Stimulated activated CD8-positive, alpha-beta memory T cell treated with anti-CD3 and anti-CD28 coated beads, Interleukin-12 subunit alpha, Interleukin-12 subunit beta, amount 100 ng/mL, for 1 hour (primary cell): Measurements from ENCODE around the gene NQO1.
"Not testable (repeated sequence)": the region's sequence is repeated elsewhere in the genome, so short reads cannot be mapped to it uniquely, and the experiment has no call there.

Experiments used
- DNase-seq: peaks from one replicate; pipeline ENCODE4 v3.0.0-alpha.2; 2020; ENCODE audit warnings: low read depth

The NQO1 gene

DNA sequence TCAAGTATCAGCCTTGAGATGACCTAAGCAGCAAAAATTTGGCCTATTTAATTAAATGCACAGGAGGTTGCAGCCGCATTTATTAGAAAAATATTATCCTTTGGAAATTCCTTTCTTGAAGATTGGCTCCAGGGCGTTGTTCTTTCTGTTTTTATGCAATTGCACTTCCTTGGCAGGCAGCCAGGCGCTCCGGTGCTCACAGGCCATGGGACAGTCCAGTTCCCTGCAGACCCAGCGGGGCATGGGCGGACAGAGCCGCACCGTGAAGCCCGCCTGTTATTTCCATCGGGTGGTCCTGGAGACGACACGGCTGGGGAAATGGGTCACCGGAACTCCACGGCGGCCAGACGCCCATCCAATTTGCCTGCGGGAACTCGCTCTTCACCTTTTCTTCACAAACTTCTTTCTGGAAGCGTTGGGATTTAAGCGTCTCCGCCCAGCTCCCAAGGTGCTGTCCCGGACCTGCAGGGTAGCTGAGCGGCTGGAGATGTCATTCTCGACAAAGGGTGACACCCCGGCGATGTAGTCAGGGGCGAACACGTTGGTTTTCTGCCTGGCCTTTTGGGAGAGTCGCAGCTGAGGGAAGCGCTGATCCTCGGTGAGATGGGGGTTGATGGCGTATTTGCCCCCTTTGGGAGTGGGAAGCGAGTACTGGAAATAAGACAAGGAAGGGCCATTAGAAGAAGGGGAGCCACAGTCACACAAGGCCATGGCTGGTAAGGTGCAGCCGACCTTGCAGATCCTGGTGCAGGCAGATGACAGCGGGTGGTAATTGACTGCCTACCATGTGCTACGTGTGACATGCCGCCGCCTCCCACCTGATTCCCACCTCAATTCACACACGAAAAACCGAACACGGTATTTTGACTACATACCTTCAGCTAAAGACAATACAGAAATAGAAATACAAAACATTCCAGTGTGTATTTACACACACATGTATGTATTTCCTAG is 15.9 kb upstream of the NQO1 start:
- DNase-seq = no peak

DNA sequence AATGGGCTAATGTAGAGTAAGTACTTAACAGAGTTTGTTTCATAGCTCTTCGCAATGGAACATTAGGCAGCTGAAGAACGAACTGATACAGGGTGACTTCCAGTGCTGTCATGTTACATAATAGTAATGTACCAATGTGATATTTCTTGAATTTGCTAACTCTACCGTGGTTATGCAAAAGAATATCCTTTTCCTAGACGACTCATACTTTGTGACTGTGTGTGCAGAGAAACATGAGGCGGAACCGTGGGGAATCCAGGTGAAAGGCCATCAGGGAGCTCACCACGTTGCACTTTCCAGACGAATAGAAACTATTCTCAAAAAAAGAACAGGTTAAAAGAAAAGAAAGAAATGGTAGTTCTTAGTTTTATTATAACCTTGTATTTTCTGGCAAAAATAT is 15.2 kb upstream of the NQO1 start:
- no peak for DNase-seq

DNA sequence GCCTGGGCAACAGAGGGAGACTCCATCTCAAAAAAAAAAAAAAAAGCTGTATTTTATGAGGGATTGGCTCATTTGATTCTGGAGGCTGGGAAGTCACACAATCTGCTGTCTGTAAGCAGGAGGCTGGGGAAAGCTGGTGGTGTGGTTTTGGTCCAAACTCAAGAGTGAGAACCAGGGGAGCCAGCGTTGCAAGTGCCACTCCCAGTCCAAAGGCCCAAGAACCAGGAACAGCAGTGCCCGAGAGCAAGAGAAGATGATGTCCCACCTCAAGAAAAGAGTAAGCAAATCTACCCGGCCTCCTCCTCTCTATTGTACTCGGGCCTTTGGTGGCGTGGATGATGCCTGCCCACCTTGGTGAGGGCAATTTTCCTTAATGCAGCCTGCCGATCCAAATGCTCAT is 5.7 kb upstream of the NQO1 start:
- DNase-seq = no peak

DNA sequence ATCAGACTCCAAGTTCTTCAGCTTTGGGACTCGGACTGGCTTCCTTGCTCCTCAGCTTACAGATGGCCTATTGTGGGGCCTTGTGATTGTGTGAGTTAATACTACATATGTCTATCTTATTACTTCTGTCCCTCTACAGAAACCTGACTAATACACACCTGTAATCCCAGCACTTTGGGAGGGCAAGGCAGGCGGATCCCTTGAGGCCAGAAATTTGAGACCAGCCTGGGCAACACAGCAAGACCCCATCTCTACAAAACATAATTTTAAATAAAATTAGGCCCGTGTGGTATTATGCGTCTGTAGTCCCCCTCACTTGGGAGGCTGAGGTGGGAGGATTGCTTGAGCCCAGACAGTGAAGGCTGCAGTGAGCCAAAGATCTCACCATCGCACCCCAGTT is 4.9 kb upstream of the NQO1 start:
- not testable (repeated sequence) for DNase-seq

DNA sequence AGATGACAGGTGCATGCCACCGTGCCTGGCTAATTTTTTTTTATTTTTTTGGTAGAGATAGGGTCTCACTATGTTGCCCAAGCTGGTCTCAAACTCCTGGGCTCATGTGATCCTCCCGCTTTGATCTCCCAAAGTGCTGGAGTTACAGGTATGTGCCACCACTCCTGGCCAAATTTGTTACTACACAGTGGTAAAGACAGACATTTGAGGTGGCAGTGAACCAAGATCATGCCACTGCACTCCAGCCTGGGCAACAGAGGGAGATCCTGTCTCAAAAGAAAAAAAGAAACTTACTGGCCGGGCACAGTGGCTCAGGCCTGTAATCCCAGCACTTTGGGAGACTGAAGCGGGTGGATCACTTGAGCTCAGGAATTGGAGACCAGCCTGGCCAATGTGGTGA is 2.7 kb upstream of the NQO1 start:
- DNase-seq = not testable (repeated sequence)

DNA sequence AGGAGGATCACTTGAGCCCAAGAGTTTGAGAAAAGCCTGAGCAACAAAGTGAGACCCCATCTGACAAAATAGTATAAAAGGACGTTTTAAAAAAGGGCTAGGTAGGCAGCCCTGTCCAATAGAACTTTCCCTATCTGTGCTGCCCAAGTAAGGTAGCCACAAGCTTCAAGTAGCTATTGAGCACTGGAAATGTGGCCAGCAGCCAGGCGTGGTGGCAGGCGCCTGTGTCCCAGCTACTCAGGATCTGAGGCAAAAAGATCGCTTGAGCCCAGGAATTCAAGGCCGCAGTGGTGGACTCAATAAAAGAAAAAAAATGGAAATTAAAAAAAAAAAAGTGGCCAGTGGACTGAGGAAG is 1.5 kb upstream of the NQO1 start:
- DNase-seq = no peak

DNA sequence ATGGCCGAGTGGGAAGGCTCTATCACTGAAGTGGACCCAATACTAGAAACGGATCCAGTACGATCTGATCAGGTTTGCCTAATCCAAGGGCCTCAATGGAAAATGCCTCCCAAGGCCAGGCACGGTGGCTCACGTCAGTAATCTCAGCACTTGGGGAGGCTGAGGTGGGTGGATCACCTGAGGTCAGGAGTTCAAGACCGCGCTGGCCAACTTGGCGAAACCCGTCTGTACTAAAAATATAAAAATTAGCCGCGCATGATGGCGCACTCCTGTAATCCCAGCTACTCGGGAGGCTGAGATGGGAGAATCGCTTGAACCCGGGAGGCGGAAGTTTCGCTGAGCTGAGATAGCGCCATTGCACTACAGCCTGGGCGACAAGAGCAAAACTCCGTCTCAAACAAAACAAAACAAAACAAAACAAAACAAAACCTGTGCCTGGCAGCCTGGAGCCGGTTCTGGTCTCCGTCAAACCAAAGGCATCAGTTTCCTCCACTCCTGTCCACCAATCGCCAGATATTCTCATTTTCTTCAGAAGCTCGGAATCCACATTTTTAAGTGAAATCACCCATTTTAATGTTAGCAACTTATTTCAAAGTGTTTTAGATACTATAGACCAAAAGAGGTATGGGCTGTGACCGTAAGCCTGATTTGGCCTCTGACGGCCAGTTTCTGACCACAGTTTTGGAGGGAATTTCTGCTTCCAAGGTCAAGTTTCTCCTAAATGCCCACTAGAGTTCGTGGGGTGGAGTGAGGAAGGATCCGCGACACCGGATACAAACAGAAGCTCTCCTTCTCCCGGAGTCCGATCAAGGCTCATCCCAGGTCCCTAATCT is 664 bp downstream of the NQO1 start:
- no peak for DNase-seq

DNA sequence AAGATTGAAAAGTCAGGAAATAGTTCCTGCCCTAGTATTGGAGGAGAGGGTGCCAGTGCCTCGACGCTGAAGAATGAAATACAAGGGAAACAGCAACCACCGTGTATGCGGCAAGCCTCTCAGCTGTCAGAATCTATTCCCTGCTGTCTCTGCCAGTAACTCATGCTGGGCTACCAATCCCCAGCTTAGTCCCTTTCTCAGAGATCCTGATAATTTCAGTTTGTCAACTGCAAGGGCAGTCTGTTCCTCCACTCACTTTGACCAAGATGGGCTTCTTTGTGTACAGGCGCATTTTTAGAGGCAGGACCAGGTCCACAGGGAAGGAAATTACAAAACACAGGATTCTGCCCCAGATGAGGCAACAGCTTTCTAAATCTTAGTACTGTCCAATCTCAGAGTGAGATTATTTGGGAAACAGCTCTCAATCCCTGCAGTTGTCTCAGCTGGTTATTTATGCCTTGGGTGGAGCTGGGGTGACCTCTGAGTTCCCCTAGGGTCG is 1.3 kb downstream of the NQO1 start:
- no peak for DNase-seq

DNA sequence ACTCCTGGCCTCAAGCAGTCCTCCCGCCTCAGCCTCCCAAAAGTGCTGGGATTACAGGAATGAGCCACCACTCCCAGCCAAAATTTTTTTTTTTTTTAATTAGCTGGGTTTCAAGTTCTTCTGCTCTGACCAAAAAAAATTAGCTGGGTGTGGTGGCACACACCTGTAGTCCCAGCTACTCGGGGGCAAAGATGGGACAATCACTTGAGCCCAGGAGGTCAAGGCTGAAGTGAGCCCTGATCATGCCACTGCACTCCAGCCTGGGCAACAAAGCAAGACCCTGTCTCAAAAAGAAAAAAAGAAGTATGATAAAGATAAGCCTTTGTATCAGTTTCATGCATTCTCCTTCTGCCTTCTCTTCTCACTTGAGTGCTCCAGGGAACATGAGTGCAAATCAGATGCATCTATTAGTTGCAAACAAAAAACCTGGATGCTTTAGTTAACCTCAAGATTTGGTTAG is 1.9 kb downstream of the NQO1 start:
- no peak for DNase-seq

DNA sequence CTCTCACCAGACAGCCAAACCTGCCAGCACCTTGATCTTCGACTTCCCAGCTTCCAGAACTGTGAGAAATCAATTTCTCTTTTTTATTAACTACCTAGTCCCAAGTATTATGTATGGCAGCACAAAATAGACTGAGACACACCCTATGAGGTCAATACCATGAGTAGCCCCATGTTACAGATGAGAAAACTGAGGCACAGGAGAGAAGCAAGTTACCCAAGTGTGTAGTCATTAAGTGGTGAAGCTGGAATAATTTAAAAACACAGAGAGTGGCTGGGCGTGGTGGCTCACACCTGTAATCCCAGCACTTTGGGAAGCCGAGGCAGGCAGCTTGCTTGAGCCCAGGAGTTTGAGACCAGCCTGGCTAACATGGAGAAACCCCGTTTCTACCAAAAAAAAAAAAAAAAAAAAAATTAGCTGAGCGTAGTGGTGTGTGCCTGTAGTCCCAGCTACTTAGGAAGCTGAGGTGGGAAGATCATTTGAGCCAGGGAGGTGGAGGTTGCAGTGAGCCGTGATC is 4.9 kb downstream of the NQO1 start:
- no peak for DNase-seq

DNA sequence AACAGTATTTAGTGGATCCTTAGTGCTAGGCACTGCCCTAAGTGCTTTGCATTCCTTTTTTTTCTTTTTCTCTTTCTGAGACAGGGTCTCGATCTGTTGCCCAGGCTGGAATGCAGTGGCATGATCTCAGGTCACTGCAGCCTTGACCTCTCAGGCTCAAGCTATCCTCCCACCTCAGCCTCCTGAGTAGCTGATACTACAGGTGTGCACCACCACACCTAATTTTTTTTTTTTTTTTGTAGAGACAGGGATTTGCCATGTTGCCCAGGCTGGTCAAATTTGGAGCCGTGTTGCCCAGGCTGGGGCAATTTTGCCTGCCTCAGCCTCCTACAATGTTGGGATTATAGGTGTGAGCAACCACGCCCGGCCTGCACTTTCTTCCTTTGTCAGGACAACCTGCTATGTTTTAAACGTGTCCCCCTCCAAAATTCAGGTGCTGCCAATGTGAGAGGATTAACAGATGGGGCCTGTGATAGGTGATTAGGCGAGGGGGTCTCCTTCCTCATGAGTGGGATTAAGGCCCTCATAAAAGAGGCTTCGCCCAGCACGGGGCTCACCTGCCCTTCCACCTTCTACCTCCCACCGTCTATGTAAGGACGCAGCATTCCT is 5.4 kb downstream of the NQO1 start:
- DNase-seq = no peak

DNA sequence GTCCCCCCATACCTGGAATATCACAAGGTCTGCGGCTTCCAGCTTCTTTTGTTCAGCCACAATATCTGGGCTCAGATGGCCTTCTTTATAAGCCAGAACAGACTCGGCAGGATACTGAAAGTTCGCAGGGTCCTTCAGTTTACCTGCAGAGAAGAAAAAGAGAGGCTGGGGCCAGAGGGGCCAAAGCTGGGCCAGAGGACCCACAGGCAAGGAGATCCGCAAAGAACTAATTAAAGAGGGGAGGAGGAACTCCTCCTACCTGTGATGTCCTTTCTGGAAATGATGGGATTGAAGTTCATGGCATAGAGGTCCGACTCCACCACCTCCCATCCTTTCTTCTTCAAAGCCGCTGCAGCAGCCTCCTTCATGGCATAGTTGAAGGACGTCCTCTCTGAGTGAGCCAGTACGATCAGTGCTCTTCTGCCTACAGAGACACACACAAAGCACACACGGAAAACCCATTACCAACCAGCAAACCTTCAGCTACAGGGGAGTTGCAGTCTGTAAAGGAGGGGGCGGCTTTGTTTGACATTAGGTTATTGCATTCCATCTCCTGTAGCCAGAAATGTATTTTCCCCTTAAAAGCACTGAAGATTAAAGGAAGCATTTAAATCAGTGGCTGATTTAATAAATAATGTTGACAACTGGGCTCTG is 8.1 kb downstream of the NQO1 start:
- no peak for DNase-seq

DNA sequence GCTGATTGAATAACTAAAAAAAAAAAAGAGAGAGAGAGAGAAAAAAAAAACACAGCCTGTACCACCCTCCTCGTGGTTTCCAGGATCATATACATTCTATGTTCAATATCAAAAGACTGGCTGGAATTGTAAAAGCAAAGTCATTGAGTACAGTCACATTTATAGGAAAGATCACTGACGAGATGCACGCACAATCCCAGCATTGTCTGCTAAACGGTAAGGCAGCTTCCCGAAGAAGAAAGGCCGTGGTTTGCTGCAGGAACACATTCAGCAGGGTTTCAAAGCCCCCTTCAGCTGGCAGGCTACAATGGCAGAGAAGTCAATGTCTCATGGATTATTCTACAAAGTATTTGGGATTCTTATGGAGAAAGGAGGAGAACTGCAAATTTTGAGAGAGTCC is 9.3 kb downstream of the NQO1 start:
- DNase-seq = no peak

DNA sequence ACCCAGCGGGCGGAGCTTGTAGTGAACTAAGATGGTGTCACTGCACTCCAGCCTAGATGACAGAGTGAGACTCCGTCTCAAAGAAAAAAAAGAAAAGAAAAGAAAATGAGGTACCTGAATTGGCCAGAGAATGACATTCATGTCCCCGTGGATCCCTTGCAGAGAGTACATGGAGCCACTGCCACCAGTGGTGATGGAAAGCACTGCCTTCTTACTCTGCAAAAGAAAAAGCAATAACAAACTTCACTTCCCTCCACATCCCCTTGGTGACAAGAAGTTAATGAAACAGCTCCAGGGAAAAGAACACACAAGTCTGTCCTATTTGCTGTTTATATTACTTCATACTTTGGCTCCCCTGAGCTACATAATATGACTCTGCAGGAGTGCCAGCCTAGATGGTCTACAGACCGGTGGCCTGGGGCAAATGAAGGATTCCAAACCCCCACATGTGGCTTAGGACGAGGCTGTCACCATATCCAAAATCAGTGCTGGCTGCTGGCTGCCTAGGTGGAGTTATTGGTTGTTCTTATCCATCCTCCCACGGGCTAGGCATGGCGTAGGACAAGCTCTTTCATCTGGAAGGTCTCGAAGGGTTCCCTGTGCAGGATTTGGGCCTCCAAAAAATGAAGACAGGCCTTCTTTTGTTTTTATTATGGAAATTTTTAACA is 13.3 kb downstream of the NQO1 start:
- DNase-seq = no peak

DNA sequence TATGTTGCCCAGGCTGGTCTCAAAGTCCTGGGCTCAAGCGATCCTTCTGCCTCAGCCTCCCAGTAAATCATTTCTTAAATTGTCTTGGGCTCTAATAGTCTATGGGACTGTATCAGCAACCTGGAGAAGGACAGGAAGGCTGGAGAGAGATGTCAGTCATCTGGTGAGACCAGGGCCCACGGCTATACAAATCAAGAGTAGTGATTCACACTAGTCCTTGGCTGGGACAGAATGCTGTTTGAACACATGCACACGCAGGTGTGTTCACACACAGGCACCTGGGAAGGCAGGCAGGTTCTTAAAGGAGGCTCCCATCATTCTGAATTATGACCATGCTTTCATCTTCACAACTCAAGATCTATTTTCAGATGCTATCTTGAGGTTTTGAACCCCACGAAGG is 14.1 kb downstream of the NQO1 start:
- DNase-seq = no peak

DNA sequence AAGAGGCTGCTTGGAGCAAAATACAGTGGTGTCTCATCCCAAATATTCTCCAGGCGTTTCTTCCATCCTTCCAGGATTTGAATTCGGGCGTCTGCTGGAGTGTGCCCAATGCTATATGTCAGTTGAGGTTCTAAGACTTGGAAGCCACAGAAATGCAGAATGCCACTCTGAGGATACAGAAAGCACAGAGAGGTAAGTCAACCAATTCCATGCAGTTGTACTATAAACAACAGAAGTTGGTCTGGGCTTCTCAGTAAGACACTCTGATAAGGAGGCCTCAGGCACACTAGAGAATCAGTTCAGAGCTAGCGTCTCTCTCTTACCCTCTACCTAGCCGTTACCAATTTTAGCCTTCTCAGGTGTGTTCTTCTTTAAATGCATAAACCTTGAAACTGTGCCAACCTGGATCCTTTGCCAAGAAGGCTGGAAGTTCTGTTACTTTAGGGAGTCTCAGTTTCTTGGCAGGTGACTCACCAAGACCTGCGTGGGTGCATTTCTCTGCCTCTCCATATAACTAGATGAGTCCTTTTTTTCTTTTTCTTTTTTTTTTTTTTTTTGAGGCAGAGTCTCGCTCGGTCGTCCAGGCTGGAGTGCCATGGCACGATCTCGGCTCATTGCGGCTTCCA is 15.1 kb downstream of the NQO1 start:
- DNase-seq = no peak

DNA sequence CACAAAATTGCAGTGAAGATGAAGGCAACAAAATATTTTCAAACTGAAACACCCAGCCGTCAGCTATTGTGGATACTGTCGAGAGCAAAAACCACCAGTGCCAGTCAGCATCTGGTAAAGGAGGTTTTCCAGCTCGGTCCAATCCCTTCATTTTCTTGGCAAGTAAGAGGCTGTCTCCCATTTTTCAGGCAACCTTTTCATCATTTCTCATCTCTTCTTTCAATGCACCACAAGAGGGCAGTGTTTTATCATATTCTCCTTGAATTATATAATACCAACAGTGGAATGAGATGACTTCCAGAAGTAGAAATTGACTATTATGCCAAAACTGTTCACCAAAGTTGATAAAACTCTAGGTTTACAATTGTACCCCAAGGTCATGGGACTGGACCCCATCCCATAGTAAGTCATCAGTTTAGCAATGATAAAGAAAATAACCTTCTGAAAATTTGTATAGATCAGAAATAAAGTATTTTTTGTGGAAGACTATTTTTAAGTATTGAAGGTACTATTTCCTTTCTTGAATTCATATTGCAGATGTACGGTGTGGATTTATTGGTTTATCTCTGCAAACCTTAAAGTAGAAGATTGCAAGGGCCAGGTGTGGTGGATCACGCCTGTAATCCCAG is 16.8 kb downstream of the NQO1 start:
- DNase-seq = no peak

DNA sequence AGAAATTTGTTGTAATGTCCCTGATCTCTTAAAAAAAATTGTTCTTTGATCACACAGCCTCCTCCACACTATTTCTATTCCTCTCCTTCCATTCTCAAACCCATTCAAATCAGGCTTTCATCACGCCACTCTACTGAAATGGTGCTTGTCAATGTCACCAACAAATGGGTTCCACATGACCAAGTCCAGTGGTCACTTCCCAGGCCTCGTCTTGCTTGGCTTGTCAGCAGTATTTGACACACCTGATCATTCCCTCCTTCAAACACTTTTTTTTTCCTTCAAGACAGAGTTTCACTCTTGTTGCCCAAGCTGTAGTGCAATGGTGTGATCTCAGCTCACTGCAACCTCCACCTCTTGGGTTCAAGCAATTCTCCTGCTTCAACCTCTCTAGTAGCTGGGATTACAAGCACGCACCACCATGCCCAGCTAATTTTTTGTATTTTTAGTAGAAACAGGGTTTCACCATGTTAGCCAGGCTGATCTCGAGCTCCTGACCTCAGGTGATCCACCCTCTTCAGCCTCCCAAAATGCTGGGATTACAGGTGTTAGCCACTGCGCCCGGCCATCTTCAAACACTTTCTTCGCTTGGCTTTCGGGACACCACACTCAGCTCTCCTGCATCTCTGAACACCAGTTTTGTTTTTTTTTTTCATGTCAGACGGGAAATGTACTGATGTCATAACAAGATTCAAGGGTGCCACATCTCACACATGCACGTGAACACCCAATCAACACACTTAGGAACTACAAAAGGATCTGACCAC is 18.3 kb downstream of the NQO1 start:
- DNase-seq = no peak

DNA sequence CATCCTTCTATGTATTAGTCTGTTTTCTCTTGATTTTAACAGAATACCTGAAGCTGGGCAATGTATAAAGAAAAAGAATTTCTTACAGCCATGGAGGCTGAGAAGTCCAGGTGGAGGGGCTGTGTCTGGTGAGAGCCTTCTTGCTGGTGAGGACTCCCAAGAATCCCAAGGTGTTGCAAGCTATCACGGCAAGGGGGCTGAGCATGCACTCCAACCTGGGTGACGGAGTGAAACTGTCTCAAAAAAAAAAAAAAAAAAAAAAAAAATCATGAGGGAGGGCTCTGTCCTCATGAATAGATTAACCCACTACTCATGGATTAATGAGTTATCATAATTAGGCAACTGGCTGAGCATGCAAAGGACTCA is 19.4 kb downstream of the NQO1 start:
- DNase-seq = no peak
